H9 (cell line): Measurements from ENCODE around the gene TBC1D1. TPM values are rescaled to one million over a fixed set of nuclear protein-coding genes. Genes with fewer than 3 reads are reported as not detected.

Experiments used
- DNase-seq: peaks from one replicate; pipeline ENCODE4 v3.0.0-alpha.2; 2017
- H2AFZ ChIP-seq: one replicate; pipeline ENCODE4 v1.6.1; 2013; ENCODE audit warnings: mild to moderate bottlenecking, low read length, control low read depth, moderate library complexity
- H2AK5ac ChIP-seq: 2 replicates; pipeline ENCODE4 v1.6.1; 2013; ENCODE audit warnings: low read length, control low read depth, mixed read lengths; ENCODE audit not compliant: insufficient read length
- H2BK120ac ChIP-seq: one replicate; pipeline ENCODE4 v1.6.1; 2013; ENCODE audit warnings: low read depth, mild to moderate bottlenecking, low read length, control low read depth, inconsistent platforms; ENCODE audit not compliant: poor library complexity, severe bottlenecking
- H2BK12ac ChIP-seq: 2 replicates; pipeline ENCODE4 v1.6.1; 2013; ENCODE audit warnings: low read length, control low read depth, mixed read lengths, low read depth; ENCODE audit not compliant: insufficient read length
- H2BK15ac ChIP-seq: 2 replicates; pipeline ENCODE4 v1.6.1; 2013; ENCODE audit warnings: low read depth, low read length, control low read depth
- H2BK20ac ChIP-seq: one replicate; pipeline ENCODE4 v1.6.1; 2013; ENCODE audit warnings: low read depth, mild to moderate bottlenecking, low read length, control low read depth, inconsistent platforms; ENCODE audit not compliant: poor library complexity, severe bottlenecking
- H2BK5ac ChIP-seq: 2 replicates; pipeline ENCODE4 v1.6.1; 2013; ENCODE audit warnings: low read length, control low read depth, mixed read lengths; ENCODE audit not compliant: insufficient read length
- H3K14ac ChIP-seq: 2 replicates; pipeline ENCODE4 v1.6.1; 2013; ENCODE audit warnings: low read length, control low read depth; ENCODE audit not compliant: insufficient read depth
- H3K18ac ChIP-seq: 2 replicates; pipeline ENCODE4 v1.6.1; 2013; ENCODE audit warnings: low read depth, mild to moderate bottlenecking, mixed read lengths, low read length, control low read depth; ENCODE audit not compliant: insufficient read length
- H3K23ac ChIP-seq: 2 replicates; pipeline ENCODE4 v1.6.1; 2013; ENCODE audit warnings: low read length, control low read depth, mixed read lengths, low read depth; ENCODE audit not compliant: insufficient read length
- H3K23me2 ChIP-seq: 2 replicates; pipeline ENCODE4 v1.6.1; 2013; ENCODE audit warnings: low read depth, mild to moderate bottlenecking, mixed read lengths, low read length, control low read depth; ENCODE audit not compliant: insufficient read length, poor library complexity, severe bottlenecking
- H3K27ac ChIP-seq: 2 replicates; pipeline ENCODE4 v1.5.1; 2013; ENCODE audit warnings: low read length, control low read depth, mixed read lengths, low read depth; ENCODE audit not compliant: insufficient read length
- H3K27me3 ChIP-seq: 2 replicates; pipeline ENCODE4 v1.6.1; 2013; ENCODE audit warnings: low read length, control low read depth, inconsistent platforms; ENCODE audit not compliant: insufficient read depth
- H3K4ac ChIP-seq: 2 replicates; pipeline ENCODE4 v1.6.1; 2013; ENCODE audit warnings: low read depth, mild to moderate bottlenecking, control low read depth, inconsistent platforms, low read length, moderate library complexity
- H3K4me1 ChIP-seq: 2 replicates; pipeline ENCODE4 v1.6.1; 2013; ENCODE audit warnings: low read length, control low read depth, inconsistent platforms; ENCODE audit not compliant: insufficient read depth
- H3K4me2 ChIP-seq: 2 replicates; pipeline ENCODE4 v1.6.1; 2013; ENCODE audit warnings: low read length, control low read depth, mixed read lengths; ENCODE audit not compliant: insufficient read length, insufficient read depth
- H3K56ac ChIP-seq: 2 replicates; pipeline ENCODE4 v1.6.1; 2013; ENCODE audit warnings: low read depth, mild to moderate bottlenecking, mixed read lengths, low read length, control low read depth; ENCODE audit not compliant: insufficient read length
- H3K79me1 ChIP-seq: 2 replicates; pipeline ENCODE4 v1.6.1; 2013; ENCODE audit warnings: low read depth, mild to moderate bottlenecking, moderate library complexity, low read length, control low read depth, inconsistent platforms; ENCODE audit not compliant: insufficient read depth, poor library complexity, severe bottlenecking
- H3K79me2 ChIP-seq: 2 replicates; pipeline ENCODE4 v1.6.1; 2013; ENCODE audit warnings: low read length, control low read depth, inconsistent platforms; ENCODE audit not compliant: insufficient read depth
- H3K9ac ChIP-seq: 2 replicates; pipeline ENCODE4 v1.6.1; 2013; ENCODE audit warnings: low read length, control low read depth, mixed read lengths; ENCODE audit not compliant: insufficient read length; ENCODE audit errors: extremely low read depth
- H3K9me3 ChIP-seq: one replicate; pipeline ENCODE4 v1.6.1; 2013; ENCODE audit warnings: low read depth, low read length, inconsistent platforms; ENCODE audit not compliant: control insufficient read depth
- H3T11ph ChIP-seq: one replicate; pipeline ENCODE4 v1.6.1; 2013; ENCODE audit warnings: mild to moderate bottlenecking, low read length, control low read depth, inconsistent platforms
- H4K20me1 ChIP-seq: one replicate; pipeline ENCODE4 v1.6.1; 2013; ENCODE audit not compliant: control insufficient read depth, insufficient read length, insufficient read depth
- H4K5ac ChIP-seq: 2 replicates; pipeline ENCODE4 v1.6.1; 2013; ENCODE audit warnings: low read depth, mild to moderate bottlenecking, mixed read lengths, low read length, control low read depth; ENCODE audit not compliant: insufficient read length
- H4K8ac ChIP-seq: replicated peaks from 2 replicates; pipeline ENCODE4 v1.6.1; 2013; ENCODE audit warnings: low read length, control low read depth, mixed read lengths, low read depth; ENCODE audit not compliant: insufficient read length
- H4K91ac ChIP-seq: 2 replicates; pipeline ENCODE4 v1.6.1; 2013; ENCODE audit warnings: low read depth, mild to moderate bottlenecking, moderate library complexity, mixed read lengths, low read length, control low read depth; ENCODE audit not compliant: insufficient read length
- H3K27ac Mint-ChIP-seq, 3 experiments: 2 replicates in 2 of 3; 3 replicates in 1 of 3; pipeline ENCODE4 v1.8.0; 2020 to 2021; ENCODE audit warnings: mixed read lengths in 3 of 3, mild to moderate bottlenecking in 1 of 3, moderate library complexity in 1 of 3
- H3K27me3 Mint-ChIP-seq: 2 replicates; pipeline ENCODE4 v1.8.0; 2021; ENCODE audit warnings: low read depth, mild to moderate bottlenecking, moderate library complexity, mixed read lengths
- H3K36me3 Mint-ChIP-seq, 3 experiments: 2 replicates in 2 of 3; 3 replicates in 1 of 3; pipeline ENCODE4 v1.8.0; 2020 to 2021; ENCODE audit warnings: low read depth in 3 of 3, mixed read lengths in 3 of 3; ENCODE audit not compliant: insufficient read depth in 1 of 3
- H3K4me1 Mint-ChIP-seq, 2 experiments: 2 replicates each; pipeline ENCODE4 v1.8.0; 2020; ENCODE audit warnings: mixed read lengths in 2 of 2
- H3K4me3 Mint-ChIP-seq, 2 experiments: 2 replicates in 1 of 2; 3 replicates in 1 of 2; pipeline ENCODE4 v1.8.0; 2020 to 2021; ENCODE audit warnings: mild to moderate bottlenecking in 2 of 2, mixed read lengths in 2 of 2, moderate library complexity in 1 of 2
- H3K9me3 Mint-ChIP-seq, 2 experiments: 2 replicates in 1 of 2; 3 replicates in 1 of 2; pipeline ENCODE4 v1.8.0; 2020; ENCODE audit warnings: mild to moderate bottlenecking in 2 of 2, mixed read lengths in 2 of 2, moderate library complexity in 1 of 2
- WGBS: extraction: QIAGEN DNeasy Blood & Tissue Kit; methylation state at CpG from one replicate; pipeline ENCODE4 v1.1.7; 2013; ENCODE audit warnings: missing lambda C conversion rate, low lambda C conversion rate, mixed read lengths; ENCODE audit not compliant: insufficient read length; ENCODE audit errors: extremely low coverage; 5-methylcytosine and 5-hydroxymethylcytosine counted together
- total RNA-seq: library from RNA; stranded (reverse); gene quantifications from 2 replicates; pipeline ENCODE4 v1.2.1, GENCODE V29; 2021
- TF ChIP-seq, protein P1 (sequence below): fragments of 200-600 bp; sonication (generic); conservative IDR thresholded peaks from 3 replicates; pipeline ENCODE4 v1.8.0; 2021; ENCODE audit warnings: antibody characterized with exemption, mild to moderate bottlenecking

TBC1D1 gene
- total RNA-seq, 1 experiment from 2014 or later, result 109 TPM

DNA sequence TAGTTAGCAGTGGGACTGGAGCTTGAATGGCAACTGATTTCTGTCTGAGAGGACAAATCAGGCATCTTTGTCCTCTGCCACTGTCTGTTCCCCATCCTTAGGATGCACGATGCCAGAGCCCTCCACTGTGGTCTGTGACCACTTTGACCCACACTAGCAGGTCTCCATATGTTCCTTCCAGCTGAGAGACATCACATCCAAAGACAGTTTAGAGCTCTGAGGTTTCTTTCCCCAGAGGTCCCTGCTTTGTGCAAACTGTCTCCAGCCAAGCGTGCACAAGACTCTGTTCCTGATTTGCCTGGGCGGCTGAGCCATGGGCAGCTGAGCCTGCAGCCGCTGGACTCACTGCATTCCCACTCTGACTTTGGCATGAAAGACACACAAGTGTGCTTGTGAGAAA lies 167.3 kb downstream of the TBC1D1 start:
- no peak overlapping the region for H3T11ph ChIP-seq
- DNase-seq, result no peak
- H3K4me3 Mint-ChIP-seq, result no peak overlapping the region
- H2AK5ac ChIP-seq, result no peak overlapping the region
- no peaks in the 10 kb centered on the region for H3K4me1 ChIP-seq
- H3K79me1 ChIP-seq, result no peaks in the 10 kb centered on the region
- H3K23me2 ChIP-seq, result no peaks in the 10 kb centered on the region
- H2BK20ac ChIP-seq, result no peak overlapping the region
- no peak overlapping the region for H2BK12ac ChIP-seq
- no peak overlapping the region for H4K91ac ChIP-seq
- no peak overlapping the region for H2BK15ac ChIP-seq
- no peaks in the 10 kb centered on the region for H4K20me1 ChIP-seq
- no CpG with 5 or more reads among the region's 4 CpGs for WGBS
- peaks cover 16 to 17% of the 10 kb centered on the region in 2 experiments for H3K4me1 Mint-ChIP-seq
- no peak overlapping the region for H3K9ac ChIP-seq
- H2BK5ac ChIP-seq, result no peak overlapping the region
- no peaks in the 10 kb centered on the region for H3K79me2 ChIP-seq
- H3K14ac ChIP-seq, result no peak overlapping the region
- peak overlapping the region in 1 of 3 experiments; percentile 41; a peak in 2 of 7 replicates for H3K27ac Mint-ChIP-seq
- no peak overlapping the region for H4K8ac ChIP-seq
- TF ChIP-seq, protein P1, sequence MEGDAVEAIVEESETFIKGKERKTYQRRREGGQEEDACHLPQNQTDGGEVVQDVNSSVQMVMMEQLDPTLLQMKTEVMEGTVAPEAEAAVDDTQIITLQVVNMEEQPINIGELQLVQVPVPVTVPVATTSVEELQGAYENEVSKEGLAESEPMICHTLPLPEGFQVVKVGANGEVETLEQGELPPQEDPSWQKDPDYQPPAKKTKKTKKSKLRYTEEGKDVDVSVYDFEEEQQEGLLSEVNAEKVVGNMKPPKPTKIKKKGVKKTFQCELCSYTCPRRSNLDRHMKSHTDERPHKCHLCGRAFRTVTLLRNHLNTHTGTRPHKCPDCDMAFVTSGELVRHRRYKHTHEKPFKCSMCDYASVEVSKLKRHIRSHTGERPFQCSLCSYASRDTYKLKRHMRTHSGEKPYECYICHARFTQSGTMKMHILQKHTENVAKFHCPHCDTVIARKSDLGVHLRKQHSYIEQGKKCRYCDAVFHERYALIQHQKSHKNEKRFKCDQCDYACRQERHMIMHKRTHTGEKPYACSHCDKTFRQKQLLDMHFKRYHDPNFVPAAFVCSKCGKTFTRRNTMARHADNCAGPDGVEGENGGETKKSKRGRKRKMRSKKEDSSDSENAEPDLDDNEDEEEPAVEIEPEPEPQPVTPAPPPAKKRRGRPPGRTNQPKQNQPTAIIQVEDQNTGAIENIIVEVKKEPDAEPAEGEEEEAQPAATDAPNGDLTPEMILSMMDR, result no peak
- H3K23ac ChIP-seq, result no peak overlapping the region
- no peak overlapping the region for H3K27ac ChIP-seq
- H4K5ac ChIP-seq, result no peak overlapping the region
- H3K27me3 ChIP-seq, result no peaks in the 10 kb centered on the region
- no peak overlapping the region for H2BK120ac ChIP-seq
- no peak overlapping the region for H3K18ac ChIP-seq
- no peaks in the 10 kb centered on the region for H3K9me3 ChIP-seq
- peaks cover 20 to 34% (median 25%) of the 10 kb centered on the region in 3 experiments; a peak in 6 of 7 replicates for H3K36me3 Mint-ChIP-seq
- no peak overlapping the region for H3K4me2 ChIP-seq
- no peaks in the 10 kb centered on the region; the same call in 1 of the 2 replicates for H3K27me3 Mint-ChIP-seq
- no peak overlapping the region for H3K4ac ChIP-seq
- no peak overlapping the region for H2AFZ ChIP-seq
- H3K9me3 Mint-ChIP-seq, result no peaks in the 10 kb centered on the region; a peak in 1 of 5 replicates
- no peak overlapping the region for H3K56ac ChIP-seq
